B cell (primary cell): Measurements from ENCODE around the gene TMEM158. TPM values are rescaled to one million over a fixed set of nuclear protein-coding genes. Genes with fewer than 3 reads are reported as not detected.

Source experiments
- ATAC-seq: fragments of 200-7000 bp; cut with Tn5 transposase; one replicate; pipeline ENCODE4 v1.10.0; 2021; ENCODE audit warnings: low read depth, mild to moderate bottlenecking, moderate number of reproducible peaks, moderate library complexity
- CTCF ChIA-PET: fragments of 350-600 bp; sonication (Branson Sonifier 250); formaldehyde crosslinking; loops from one replicate; lab custom pipeline; 2021; ENCODE audit warnings: antibody characterized with exemption, inconsistent platforms; lab: Charles Lee
- POLR2A ChIA-PET: fragments of 350-600 bp; sonication (Branson Sonifier 250); formaldehyde crosslinking; loops from one replicate; lab custom pipeline; 2021; ENCODE audit warnings: antibody characterized with exemption; lab: Charles Lee
- DNase-seq: peaks from one replicate; pipeline ENCODE4 v3.0.0; 2013
- H2AFZ ChIP-seq: 2 replicates; pipeline ENCODE4 v1.6.1; 2012; ENCODE audit warnings: mild to moderate bottlenecking, low read depth, low read length; ENCODE audit not compliant: insufficient read depth, poor library complexity, severe bottlenecking
- H3K27ac ChIP-seq, 2 donors: 1 replicate in 1 of 2; 2 replicates in 1 of 2; pipeline ENCODE4 v1.5.1; 2012 to 2013; ENCODE audit warnings: low read length in 2 of 2, mild to moderate bottlenecking in 2 of 2, moderate library complexity in 1 of 2
- H3K27me3 ChIP-seq, 4 experiments: fragments of 200-600 bp in 1 of 4; sonication (generic) in 1 of 4; replicated peaks in 1 of 4; 1 replicate in 2 of 4; 2 replicates in 2 of 4; pipeline versions ENCODE4 v1.6.1 to v1.7.0; 2013 to 2016; ENCODE audit warnings: low read length in 3 of 4, mild to moderate bottlenecking in 2 of 4, mixed read lengths in 1 of 4, moderate library complexity in 1 of 4; ENCODE audit not compliant: insufficient read depth in 4 of 4, control insufficient read depth in 3 of 4; ENCODE audit errors: control extremely low read depth in 1 of 4
- H3K36me3 ChIP-seq, 2 experiments: replicated peaks in 1 of 2; 1 replicate in 1 of 2; 2 replicates in 1 of 2; pipeline versions ENCODE4 v1.6.1 to v1.7.1; 2013; ENCODE audit warnings: low read length in 1 of 2; ENCODE audit not compliant: insufficient read depth in 2 of 2, control insufficient read depth in 1 of 2; ENCODE audit errors: control extremely low read depth in 1 of 2, extremely low read depth in 1 of 2
- H3K4me1 ChIP-seq, 2 donors: fragments of 200-600 bp in 1 of 2; sonication (generic) in 1 of 2; 1 replicate in 1 of 2; 2 replicates in 1 of 2; pipeline versions ENCODE4 v1.5.1 to v1.6.1; 2013 to 2017; ENCODE audit warnings: low read length in 2 of 2; ENCODE audit not compliant: control insufficient read depth in 2 of 2, insufficient read depth in 2 of 2
- H3K4me2 ChIP-seq: replicated peaks from 2 replicates; pipeline ENCODE3; 2012; ENCODE audit warnings: mild to moderate bottlenecking, low read depth, low read length; ENCODE audit not compliant: poor library complexity, severe bottlenecking
- H3K4me3 ChIP-seq, 5 experiments: fragments of 200-600 bp in 1 of 5; sonication (generic) in 1 of 5; 1 replicate in 3 of 5; 2 replicates in 2 of 5; pipeline versions ENCODE4 v1.5.1 to v1.7.0; 2011 to 2016; ENCODE audit warnings: low read length in 4 of 5, mild to moderate bottlenecking in 4 of 5, low read depth in 2 of 5, control low read depth in 1 of 5, moderate library complexity in 1 of 5; ENCODE audit not compliant: insufficient read depth in 1 of 5; ENCODE audit errors: control extremely low read depth in 1 of 5, extremely low read depth in 1 of 5
- H3K79me2 ChIP-seq: fragments of 200-600 bp; sonication (generic); one replicate; pipeline ENCODE4 v1.6.0; 2016; ENCODE audit warnings: low read length; ENCODE audit not compliant: control insufficient read depth, insufficient read depth
- H3K9ac ChIP-seq: fragments of 200-600 bp; sonication (generic); 2 replicates; pipeline ENCODE4 v1.6.1; 2017; ENCODE audit warnings: mild to moderate bottlenecking, low read length, moderate library complexity
- H3K9me3 ChIP-seq, 3 donors: one replicate each; pipeline versions ENCODE4 v1.6.1 to v1.7.1; 2013; ENCODE audit warnings: low read length in 2 of 3; ENCODE audit not compliant: control insufficient read depth in 2 of 3, insufficient read depth in 1 of 3; ENCODE audit errors: control extremely low read depth in 1 of 3
- H4K20me1 ChIP-seq: 2 replicates; pipeline ENCODE4 v1.6.0; 2012; ENCODE audit warnings: mild to moderate bottlenecking, low read length; ENCODE audit not compliant: insufficient read depth, control insufficient read depth, poor library complexity, severe bottlenecking
- H3K27ac Mint-ChIP-seq: one replicate; pipeline ENCODE4 v1.8.0; 2021; ENCODE audit warnings: mixed read lengths
- H3K27me3 Mint-ChIP-seq: one replicate; pipeline ENCODE4 v1.8.0; 2021; ENCODE audit warnings: mixed read lengths
- H3K4me1 Mint-ChIP-seq: one replicate; pipeline ENCODE4 v1.8.0; 2021; ENCODE audit warnings: mixed read lengths
- H3K4me3 Mint-ChIP-seq: one replicate; pipeline ENCODE4 v1.8.0; 2021; ENCODE audit warnings: mixed read lengths
- H3K9me3 Mint-ChIP-seq: one replicate; pipeline ENCODE4 v1.8.0; 2022; ENCODE audit warnings: mixed read lengths; ENCODE audit not compliant: insufficient read depth
- EZH2 ChIP-seq: IDR thresholded peaks from 2 replicates; pipeline ENCODE4 v1.6.1; 2012; ENCODE audit warnings: borderline replicate concordance, low read depth, mild to moderate bottlenecking, moderate library complexity, low read length; ENCODE audit not compliant: insufficient read depth, poor library complexity, severe bottlenecking
- WGBS: methylation state at CpG from one replicate; pipeline ENCODE4 v1.1.5; 2013; ENCODE audit warnings: missing lambda C conversion rate; ENCODE audit not compliant: insufficient coverage; 5-methylcytosine and 5-hydroxymethylcytosine counted together
- intact Hi-C: fragments of 100-400 bp; cut with micrococcal nuclease; formaldehyde crosslinking; loops from one replicate; pipeline ENCODE4 v1.10.0; 2022
- polyA plus RNA-seq: library from polyadenylated mRNA; depleted of rRNA; stranded (reverse); fragments of >200 nt; gene quantifications from 2 replicates; pipeline ENCODE4 v1.2.3, GENCODE V29; 2012
- total RNA-seq, 2 donors: library from RNA; stranded (reverse); fragments of 120-200 nt in 1 of 2; gene quantifications; 1 replicate in 1 of 2; 2 replicates in 1 of 2; pipeline versions ENCODE4 v1.2.3 to v1.2.4, GENCODE V29; 2013 to 2022
- TF ChIP-seq, protein P1 (sequence below): fragments of 200-600 bp; IDR thresholded peaks from one replicate; pipeline ENCODE4 v1.8.0; 2022; ENCODE audit warnings: antibody characterized with exemption, mild to moderate bottlenecking

TMEM158 gene
- total and polyA plus RNA-seq, 2 donors (not counting 1 experiment from before 2014, with no cell fraction given): not detected

DNA sequence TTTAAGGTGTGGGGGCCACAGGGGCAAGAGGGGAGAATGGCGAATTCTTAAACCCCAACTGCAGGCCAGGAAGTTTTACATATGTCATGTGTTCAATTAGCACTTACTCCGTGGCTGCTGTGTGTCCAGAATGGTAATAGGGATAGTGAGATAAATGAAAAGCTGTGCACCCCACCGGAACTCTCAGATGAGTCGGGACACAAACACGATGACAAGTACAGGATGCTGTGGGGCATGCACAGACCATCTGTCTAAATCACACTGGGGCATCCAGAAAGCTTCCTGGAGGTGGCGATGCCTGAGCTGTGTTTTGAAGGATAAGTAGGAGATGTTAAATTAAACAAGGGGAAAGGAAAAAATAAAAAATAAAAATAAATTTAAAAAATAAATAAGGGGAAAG lies 18.3 kb upstream of the TMEM158 start:
- H3K4me1 Mint-ChIP-seq: no peaks in the 10 kb centered on the region
- no peaks in the 10 kb centered on the region for H3K9me3 Mint-ChIP-seq
- no peaks in the 10 kb centered on the region for H3K4me1 ChIP-seq
- 80% methylated on average over 1 of the region's 6 CpGs for WGBS
- no peak overlapping the region for H3K4me3 Mint-ChIP-seq
- no peaks in the 10 kb centered on the region for H3K79me2 ChIP-seq
- no peak overlapping the region for H3K4me2 ChIP-seq
- no peak for DNase-seq
- H3K4me3 ChIP-seq: no peak overlapping the region
- ChIA-PET POLR2A (interaction anchor here (0.7 kb wide), 1 partner anchor 600 kb away, joined by 6 read pairs; no protein-coding TSS in a partner anchor), CTCF (no interaction called here)
- H3K27ac Mint-ChIP-seq: no peak overlapping the region
- H2AFZ ChIP-seq: no peak overlapping the region
- no peak overlapping the region for H3K27ac ChIP-seq
- no peak for ATAC-seq
- TF ChIP-seq EZH2: no peak
- TF ChIP-seq, protein P1, sequence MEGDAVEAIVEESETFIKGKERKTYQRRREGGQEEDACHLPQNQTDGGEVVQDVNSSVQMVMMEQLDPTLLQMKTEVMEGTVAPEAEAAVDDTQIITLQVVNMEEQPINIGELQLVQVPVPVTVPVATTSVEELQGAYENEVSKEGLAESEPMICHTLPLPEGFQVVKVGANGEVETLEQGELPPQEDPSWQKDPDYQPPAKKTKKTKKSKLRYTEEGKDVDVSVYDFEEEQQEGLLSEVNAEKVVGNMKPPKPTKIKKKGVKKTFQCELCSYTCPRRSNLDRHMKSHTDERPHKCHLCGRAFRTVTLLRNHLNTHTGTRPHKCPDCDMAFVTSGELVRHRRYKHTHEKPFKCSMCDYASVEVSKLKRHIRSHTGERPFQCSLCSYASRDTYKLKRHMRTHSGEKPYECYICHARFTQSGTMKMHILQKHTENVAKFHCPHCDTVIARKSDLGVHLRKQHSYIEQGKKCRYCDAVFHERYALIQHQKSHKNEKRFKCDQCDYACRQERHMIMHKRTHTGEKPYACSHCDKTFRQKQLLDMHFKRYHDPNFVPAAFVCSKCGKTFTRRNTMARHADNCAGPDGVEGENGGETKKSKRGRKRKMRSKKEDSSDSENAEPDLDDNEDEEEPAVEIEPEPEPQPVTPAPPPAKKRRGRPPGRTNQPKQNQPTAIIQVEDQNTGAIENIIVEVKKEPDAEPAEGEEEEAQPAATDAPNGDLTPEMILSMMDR: no peak
- H4K20me1 ChIP-seq: no peaks in the 10 kb centered on the region
- no peaks in the 10 kb centered on the region for H3K36me3 ChIP-seq
- peaks cover 21% of the 10 kb centered on the region for H3K27me3 Mint-ChIP-seq
- H3K9me3 ChIP-seq: no peaks in the 10 kb centered on the region
- intact Hi-C loops: no loop called here
- peaks cover 0 to 9% (median 0%) of the 10 kb centered on the region in 4 experiments for H3K27me3 ChIP-seq
- H3K9ac ChIP-seq: no peak overlapping the region

DNA sequence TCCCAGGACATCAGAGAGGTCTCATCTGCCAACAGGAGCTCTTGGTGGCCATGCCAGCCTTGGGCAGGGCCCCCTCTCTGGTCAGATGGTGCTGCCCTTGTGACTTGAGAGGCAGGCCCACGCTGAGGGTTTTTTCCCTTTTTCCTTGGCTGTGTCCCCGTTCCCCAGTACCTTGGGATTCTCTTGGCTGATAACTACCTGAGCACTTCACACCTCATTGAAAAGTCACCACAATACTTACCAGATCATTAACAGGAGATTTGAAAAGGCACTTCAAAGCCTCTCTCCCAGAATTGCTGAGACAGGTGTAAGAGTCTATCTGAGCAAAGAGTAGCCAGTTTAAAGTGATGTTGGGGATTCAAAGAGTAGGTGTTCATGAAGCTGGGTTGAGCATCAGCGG lies 15.1 kb upstream of the TMEM158 start:
- H4K20me1 ChIP-seq: no peaks in the 10 kb centered on the region
- H3K79me2 ChIP-seq: no peaks in the 10 kb centered on the region
- ChIA-PET CTCF (no interaction called here), POLR2A (no interaction called here)
- H3K4me3 Mint-ChIP-seq: no peak overlapping the region
- H3K27ac ChIP-seq: no peak overlapping the region
- H2AFZ ChIP-seq: no peak overlapping the region
- H3K36me3 ChIP-seq: no peaks in the 10 kb centered on the region
- peaks cover 0 to 12% (median 0%) of the 10 kb centered on the region in 4 experiments for H3K27me3 ChIP-seq
- H3K4me1 ChIP-seq: no peaks in the 10 kb centered on the region
- H3K27ac Mint-ChIP-seq: no peak overlapping the region
- no peak overlapping the region for H3K9ac ChIP-seq
- peaks cover 25% of the 10 kb centered on the region for H3K27me3 Mint-ChIP-seq
- intact Hi-C loops: no loop called here
- TF ChIP-seq EZH2: no peak
- TF ChIP-seq, protein P1: no peak
- DNase-seq (no peak), ATAC-seq (no peak)
- 93% methylated on average over 3 of the region's 3 CpGs for WGBS
- H3K9me3 Mint-ChIP-seq: no peaks in the 10 kb centered on the region
- H3K4me1 Mint-ChIP-seq: no peaks in the 10 kb centered on the region
- peaks cover 0 to 6% (median 3%) of the 10 kb centered on the region in 3 donors for H3K9me3 ChIP-seq
- no peak overlapping the region for H3K4me2 ChIP-seq
- no peak overlapping the region for H3K4me3 ChIP-seq
